WERI-Rb-1 (cell line): ENCODE data around the gene RABL6.
"Not testable (repeated sequence)": the region's sequence is repeated elsewhere in the genome, so short reads cannot be mapped to it uniquely, and the experiment has no call there.

ENCODE experiments used
- DNase-seq: peaks from one replicate; pipeline ENCODE4 v3.0.0-alpha.2; 2020
- H3K27ac ChIP-seq: fragments of 250-450 bp; sonication (Bioruptor Pico); 2 replicates; pipeline ENCODE4 v1.5.1; 2020; ENCODE audit warnings: mild to moderate bottlenecking, moderate library complexity
- H3K27me3 ChIP-seq: fragments of 250-450 bp; sonication (Bioruptor Pico); 2 replicates; pipeline ENCODE4 v1.5.1; 2021; ENCODE audit warnings: mild to moderate bottlenecking, low read depth, moderate library complexity; ENCODE audit not compliant: insufficient read depth, severe bottlenecking
- H3K36me3 ChIP-seq: fragments of 250-450 bp; sonication (Bioruptor Pico); 2 replicates; pipeline ENCODE4 v1.5.1; 2020; ENCODE audit warnings: mild to moderate bottlenecking, moderate library complexity
- H3K4me3 ChIP-seq: 2 replicates; pipeline ENCODE4 v1.5.1; 2011; ENCODE audit warnings: low read depth, mild to moderate bottlenecking, control low read depth, low read length
- H3K9me3 ChIP-seq: fragments of 250-450 bp; sonication (Bioruptor Pico); 2 replicates; pipeline ENCODE4 v1.5.1; 2021; ENCODE audit warnings: mild to moderate bottlenecking, moderate library complexity; ENCODE audit not compliant: severe bottlenecking
- CTCF ChIP-seq: IDR thresholded peaks from 2 replicates; pipeline ENCODE4 v1.5.1; 2011; ENCODE audit warnings: low read depth, mild to moderate bottlenecking, control low read depth, inconsistent platforms, low read length

Gene RABL6

DNA sequence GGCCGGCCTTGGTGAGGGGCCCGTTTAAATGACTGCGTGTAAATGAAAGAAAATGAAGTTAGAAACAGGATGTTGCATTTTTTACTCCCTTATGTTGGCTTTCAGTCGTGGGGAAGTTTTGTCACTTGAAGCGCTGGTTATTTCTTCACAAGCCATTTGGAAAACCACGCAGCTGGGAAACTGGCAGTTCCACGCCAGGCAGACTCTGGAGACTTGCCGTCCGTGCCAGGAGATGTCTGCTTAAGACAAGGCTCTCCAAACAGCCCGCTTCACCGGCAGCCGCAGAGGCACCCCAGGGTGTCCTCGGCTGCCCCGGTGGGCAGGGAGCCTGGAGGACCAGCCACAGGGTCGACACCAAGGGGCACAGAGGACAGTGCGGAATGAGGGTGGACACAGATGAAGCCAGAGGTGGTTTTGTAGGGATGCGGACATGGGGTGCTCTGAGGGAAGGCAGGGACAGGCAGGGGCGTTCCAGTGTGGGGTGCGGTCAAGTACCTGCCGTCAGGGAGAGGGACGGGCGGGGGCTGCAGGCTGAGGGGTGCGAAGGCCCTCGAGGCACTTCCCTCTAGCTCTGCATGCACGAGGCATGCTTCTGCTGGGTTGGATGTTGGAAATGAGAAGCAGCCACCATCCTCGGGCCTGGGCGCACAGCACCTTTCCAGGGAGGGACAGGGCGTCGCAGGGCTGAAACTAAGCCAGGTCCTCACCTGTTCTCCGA is 23.4 kb downstream of the RABL6 start:
- Histone ChIP-seq H3K9me3 (no peaks in the 10 kb centered on the region), H3K4me3 (no peak overlapping the region), H3K36me3 (peaks cover 83% of the 10 kb centered on the region), H3K27ac (no peak overlapping the region), H3K27me3 (no peaks in the 10 kb centered on the region)
- DNase-seq: no peak
- TF ChIP-seq CTCF: no peak

- no peak for TF ChIP-seq CTCF
- no peak for DNase-seq
Observed at GRCh38 chr9:136831720-136832104, 24.0 kb downstream of the RABL6 start.

DNA sequence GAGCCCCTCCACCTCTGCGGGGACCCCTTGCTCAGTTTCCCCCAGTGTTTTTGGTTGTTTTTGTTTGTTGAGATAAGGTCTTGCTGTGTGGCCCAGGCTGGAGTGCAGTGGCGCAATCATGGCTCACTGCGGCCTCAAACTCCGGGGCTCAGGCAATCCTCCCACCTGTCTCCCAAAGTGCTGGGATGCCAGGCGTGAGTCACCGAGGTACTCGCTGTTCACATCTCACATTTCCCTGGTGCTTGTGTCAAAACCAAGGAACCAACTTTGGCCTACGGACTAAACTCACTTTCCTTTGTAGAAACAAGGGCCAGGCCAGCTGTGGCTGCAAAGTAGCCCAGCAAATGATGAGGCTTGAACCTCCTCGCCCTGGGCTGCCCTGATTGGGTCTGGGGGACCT is 24.8 kb downstream of the RABL6 start:
- Histone ChIP-seq H3K9me3 (no peaks in the 10 kb centered on the region), H3K27ac (no peak overlapping the region), H3K27me3 (no peaks in the 10 kb centered on the region), H3K36me3 (peaks cover 78% of the 10 kb centered on the region), H3K4me3 (no peak overlapping the region)
- DNase-seq: no peak
- no peak for TF ChIP-seq CTCF

More at GRCh38 chr9:136831720-136832104, 24.0 kb downstream of the RABL6 start:
- Histone ChIP-seq H3K27me3 (no peaks in the 10 kb centered on the region), H3K27ac (no peak overlapping the region), H3K36me3 (peaks cover 83% of the 10 kb centered on the region), H3K9me3 (no peaks in the 10 kb centered on the region), H3K4me3 (no peak overlapping the region)

- peaks cover 69% of the 10 kb centered on the region for H3K36me3 ChIP-seq
Observed at GRCh38 chr9:136833381-136834048, 25.8 kb downstream of the RABL6 start.

GRCh38 chr9:136835162-136835931 is 27.6 kb downstream of the RABL6 start:
- DNase-seq: no peak
- no peaks in the 10 kb centered on the region for H3K9me3 ChIP-seq
- H3K27ac ChIP-seq: no peak overlapping the region
- no peak for TF ChIP-seq CTCF
- H3K4me3 ChIP-seq: no peak overlapping the region
- H3K27me3 ChIP-seq: no peaks in the 10 kb centered on the region
- H3K36me3 ChIP-seq: peaks cover 67% of the 10 kb centered on the region

More at GRCh38 chr9:136833381-136834048, 25.8 kb downstream of the RABL6 start:
- not testable (repeated sequence) for H3K9me3 ChIP-seq, H3K27ac ChIP-seq, DNase-seq, H3K4me3 ChIP-seq, H3K27me3 ChIP-seq
